K562 (cell line): ENCODE data around the gene IMMP2L. TPM values are rescaled to one million over a fixed set of nuclear protein-coding genes. Genes with fewer than 3 reads are reported as not detected.

Experiments used
- ATAC-seq: fragments of 200-7000 bp; cut with Tn5 transposase; 3 replicates; pipeline ENCODE4 v1.9.1; 2020; ENCODE audit warnings: moderate library complexity
- BruUV-seq: library from RNA; stranded (reverse); fragments of 400-500 nt; replicated peaks from 2 replicates; lab custom pipeline; 2021; lab: Mats Ljungman, UMichigan
- CTCF ChIA-PET: fragments of 300-600 bp; formaldehyde crosslinking; extraction: SDS; loops from one replicate; lab custom pipeline; 2021; ENCODE audit warnings: low intra/inter-chr PET ratio; lab: Yijun Ruan, JAX
- POLR2A ChIA-PET: fragments of 300-600, 350-650 bp; sonication (Branson Sonifier 250); formaldehyde crosslinking; extraction: SDS; loops from one replicate; lab custom pipeline; 2021; ENCODE audit warnings: antibody characterized with exemption, inconsistent platforms; lab: Yijun Ruan, JAX
- DNase-seq, 4 experiments: peaks; one replicate each; pipeline versions ENCODE4 v3.0.0 to v3.0.0-alpha.2; 2011 to 2018; ENCODE audit warnings: low spot score in 3 of 4, mixed read lengths in 3 of 4; ENCODE audit errors: extremely low read depth in 1 of 4
- FAIRE-seq: peaks from 2 replicates; lab custom pipeline; 2011; peaks lifted over from hg19 to GRCh38; lab: Jason Lieb, UNC
- H2AFZ ChIP-seq: 2 replicates; pipeline ENCODE4 v1.6.0; 2011; ENCODE audit warnings: low read depth, low read length, control low read depth, inconsistent platforms
- H3K27ac ChIP-seq: fragments of 200-600 bp; 3 replicates; pipeline ENCODE4 v1.8.0; 2011; ENCODE audit warnings: low read depth, mild to moderate bottlenecking, control low read depth, inconsistent platforms, low read length, moderate library complexity, mixed read lengths; ENCODE audit errors: extremely low read depth
- H3K27me3 ChIP-seq, 2 experiments: fragments of 300-600 bp in 1 of 2; 2 replicates in 1 of 2; 3 replicates in 1 of 2; pipeline versions ENCODE4 v1.6.0 to v1.8.0; 2011; ENCODE audit warnings: inconsistent platforms in 2 of 2, low read length in 2 of 2, mild to moderate bottlenecking in 1 of 2, mixed read lengths in 1 of 2, moderate library complexity in 1 of 2; ENCODE audit not compliant: control insufficient read depth in 2 of 2, insufficient read depth in 2 of 2
- H3K36me3 ChIP-seq: fragments of 300-600 bp; 3 replicates; pipeline ENCODE4 v1.8.0; 2011; ENCODE audit warnings: mild to moderate bottlenecking, low read length, inconsistent platforms; ENCODE audit not compliant: control insufficient read depth, insufficient read depth
- H3K4me1 ChIP-seq, 2 experiments: fragments of 200-600 bp in 1 of 2; replicated peaks in 1 of 2; 2 replicates in 1 of 2; 3 replicates in 1 of 2; pipeline versions ENCODE4 v1.5.1 to v1.8.0; 2011; ENCODE audit warnings: inconsistent platforms in 2 of 2, low read length in 2 of 2, mild to moderate bottlenecking in 1 of 2, mixed read lengths in 1 of 2, moderate library complexity in 1 of 2; ENCODE audit not compliant: control insufficient read depth in 2 of 2, insufficient read depth in 2 of 2
- H3K4me2 ChIP-seq: 2 replicates; pipeline ENCODE4 v1.6.1; 2011; ENCODE audit warnings: low read length, control low read depth, inconsistent platforms, mixed read lengths; ENCODE audit not compliant: insufficient read depth
- H3K4me3 ChIP-seq: fragments of 200-600 bp; sonication (generic), shearing (Covaris generic); 2 replicates; pipeline ENCODE4 v1.5.1; 2016; ENCODE audit warnings: control low read depth, inconsistent platforms
- H3K79me2 ChIP-seq: fragments of 200-600 bp; 3 replicates; pipeline ENCODE4 v1.8.0; 2011; ENCODE audit warnings: low read length, inconsistent platforms; ENCODE audit not compliant: control insufficient read depth, insufficient read depth
- H3K9ac ChIP-seq, 2 experiments: 2 replicates each; pipeline versions ENCODE4 v1.6.0 to v1.6.1; 2011; ENCODE audit warnings: low read depth in 2 of 2, low read length in 2 of 2, control low read depth in 1 of 2, inconsistent platforms in 1 of 2, mild to moderate bottlenecking in 1 of 2, mixed read lengths in 1 of 2; ENCODE audit not compliant: insufficient read depth in 1 of 2
- H3K9me1 ChIP-seq: one replicate; pipeline ENCODE4 v1.6.0; 2011; ENCODE audit warnings: inconsistent platforms, mild to moderate bottlenecking, low read length, moderate library complexity; ENCODE audit not compliant: control insufficient read depth, insufficient read depth
- H3K9me3 ChIP-seq: replicated peaks from 2 replicates; pipeline ENCODE4 v1.5.1; 2011; ENCODE audit warnings: low read depth, low read length, inconsistent platforms; ENCODE audit not compliant: control insufficient read depth, insufficient read depth
- H4K20me1 ChIP-seq: replicated peaks from 2 replicates; pipeline ENCODE4 v1.6.1; 2011; ENCODE audit warnings: low read length, inconsistent platforms, mixed read lengths; ENCODE audit not compliant: control insufficient read depth, insufficient read depth
- CBFA2T3 ChIP-seq: fragments of 450-650 bp; IDR thresholded peaks from 2 replicates; pipeline ENCODE4 v1.6.1; 2017
- MECOM ChIP-seq: fragments of 250-450 bp; sonication (Bioruptor Pico); IDR thresholded peaks from 2 replicates; pipeline ENCODE4 v1.8.0; 2022; ENCODE audit warnings: inconsistent platforms
- PYGO2 ChIP-seq: fragments of 450-650 bp; IDR thresholded peaks from 2 replicates; pipeline ENCODE4 v1.6.1; 2016; ENCODE audit warnings: mild to moderate bottlenecking, missing genetic modification characterization, moderate library complexity, missing compliant biosample characterization
- TAL1 ChIP-seq: fragments of 450-650 bp; IDR thresholded peaks from 2 replicates; pipeline ENCODE4 v1.6.1; 2016; ENCODE audit warnings: mild to moderate bottlenecking
- TCF3 ChIP-seq: sonication (generic); formaldehyde crosslinking; IDR thresholded peaks from 2 replicates; pipeline ENCODE4 v1.4.0; 2020; ENCODE audit warnings: mild to moderate bottlenecking, missing genetic modification reagents
- TEAD4 ChIP-seq, 2 experiments: sonication (generic) in 1 of 2; formaldehyde crosslinking in 1 of 2; IDR thresholded peaks; 2 replicates each; pipeline versions ENCODE4 v1.6.1 to v1.8.0; 2012 to 2022; ENCODE audit warnings: borderline replicate concordance in 1 of 2, inconsistent platforms in 1 of 2, low read length in 1 of 2, mild to moderate bottlenecking in 1 of 2, missing genetic modification reagents in 1 of 2
- WGBS: fragments of 100-300 bp; shearing (Covaris generic); methylation state at CpG from one replicate; pipeline ENCODE4 v1.1.6; 2016; ENCODE audit warnings: low coverage, mixed read lengths; ENCODE audit not compliant: insufficient coverage; ENCODE audit errors: missing lambda C conversion rate; 5-methylcytosine and 5-hydroxymethylcytosine counted together
- in situ Hi-C: fragments of 300-500 bp; cut with MboI; formaldehyde crosslinking; loops from 4 replicates; pipeline ENCODE4 v1.15.0; 2018; ENCODE audit warnings: inconsistent platforms, mixed read lengths
- intact Hi-C: fragments of 100-400 bp; cut with micrococcal nuclease; formaldehyde crosslinking; loops from 2 replicates; pipeline ENCODE4 v1.14.2; 2022
- polyA plus RNA-seq, 8 experiments: library from polyadenylated mRNA; depleted of rRNA in 4 of 8; stranded (reverse) in 5 of 8; unstranded in 3 of 8; fragments of >200 nt; fragmentation: Nextera tagmentation in 2 of 8; fragmentation: Illumina TruSeq in 1 of 8; extraction: Ambion mirVana in 2 of 8; extraction: Trizol in 1 of 8; gene quantifications; 2 replicates each; pipeline versions ENCODE4 v1.2.1 to v1.2.3, GENCODE V29; 2011 to 2014; ENCODE audit warnings: inconsistent platforms in 1 of 8, missing spikeins in 1 of 8
- total RNA-seq, 7 experiments: library from RNA; depleted of rRNA in 6 of 7; stranded (reverse); fragments of >200 nt in 6 of 7; fragmentation: Illumina TruSeq in 2 of 7; extraction: Trizol in 2 of 7; gene quantifications; 2 replicates each; pipeline versions ENCODE4 v1.2.1 to v1.2.3, GENCODE V29; 2011 to 2021; ENCODE audit warnings: low replicate concordance in 1 of 7

Gene IMMP2L
- total and polyA plus RNA-seq, 9 of the 15 experiments (the other 6 are each of a cell fraction or from before 2014, with no cell fraction given), result 29.7 to 116 (median 53.0) TPM

- Histone ChIP-seq H3K36me3 (no peaks in the 10 kb centered on the region; the same call in 2 of the 3 replicates), H3K9me3 (no peaks in the 10 kb centered on the region), H3K9ac (no peak overlapping the region), H3K4me2 (no peak overlapping the region), H3K4me1 (peaks cover 0 to 6% of the 10 kb centered on the region in 2 experiments; a peak in 2 of 5 replicates), H3K4me3 (no peak overlapping the region), H2AFZ (peak overlapping the region; percentile 20; the same call in 1 of the 2 replicates), H3K79me2 (no peaks in the 10 kb centered on the region), H3K27me3 (no peaks in the 10 kb centered on the region), H3K9me1 (no peaks in the 10 kb centered on the region), H4K20me1 (no peaks in the 10 kb centered on the region), H3K27ac (no peak overlapping the region)
- ChIA-PET POLR2A (interaction anchor here (1.0 kb wide), 1 partner anchor 9 kb away, joined by 4 read pairs; no protein-coding TSS in a partner anchor), CTCF (no interaction called here)
- in situ Hi-C loops (no loop called here), intact Hi-C loops (no loop called here)
- DNase-seq (peak in 1 of 4 experiments; percentile 19), FAIRE-seq (peak; percentile 52), ATAC-seq (peak; percentile 57)
- no TSS peak for BruUV-seq
- TF ChIP-seq CBFA2T3 (0 out of 2 replicates have a peak, but pooled peaks have one; percentile 29), TCF3 (CRISPR knock-in tag) (no peak), TAL1 (0 out of 2 replicates have a peak, but pooled peaks have one; percentile 25), PYGO2 (no peak), TEAD4 (IDR thresholded peaks at IDR 0.05; ENCODE audit: low read length) (0 out of 2 replicates have a peak, but pooled peaks have one; percentile 27), TEAD4 (CRISPR knock-in tag; IDR thresholded peaks at IDR 0.05; ENCODE audit: borderline replicate concordance) (no peak), MECOM (CRISPR knock-in tag) (0 out of 2 replicates have a peak, but pooled peaks have one; percentile 28)
- 37% methylated on average over 3 of the region's 3 CpGs for WGBS
These were observed 193.8 kb downstream of the IMMP2L start for GRCh38 chr7:111368381-111369065.
